ENCODE measurements around the gene GRXCR2.

Gene GRXCR2

GRCh38 chr5:145872914-145873313, at the start of gene GRXCR2:
GRXCR2 (minus strand) TSS chr5:145873014; CDS start chr5:145872968, 46 bp downstream.
- no peak for DNase-seq (ENCODE audit: low read depth)
- H3K4me3 ChIP-seq (replicated peaks; ENCODE audit: low read depth, low read length), result no peak within 1 kb of the TSS
- no peak for TF ChIP-seq CTCF (IDR thresholded peaks at IDR 0.05; ENCODE audit: low read length, missing control alignments)

- DNase-seq (ENCODE audit: low read depth), result no peak
- H3K4me3 ChIP-seq (replicated peaks; ENCODE audit: low read depth, low read length), result no peak overlapping the region
- TF ChIP-seq CTCF (IDR thresholded peaks at IDR 0.05; ENCODE audit: low read length, missing control alignments), result no peak
Observed at GRCh38 chr5:145922059-145922458, 49.2 kb upstream of the GRXCR2 start.

- TF ChIP-seq CTCF (IDR thresholded peaks at IDR 0.05; ENCODE audit: low read length, missing control alignments), result no peak
- no peak overlapping the region for H3K4me3 ChIP-seq (replicated peaks; ENCODE audit: low read depth, low read length)
- DNase-seq (ENCODE audit: low read depth), result no peak
Observed at GRCh38 chr5:145921211-145921610, 48.4 kb upstream of the GRXCR2 start.

GRCh38 chr5:145920542-145921210, 47.9 kb upstream of the GRXCR2 start:
- H3K4me3 ChIP-seq (replicated peaks; ENCODE audit: low read depth, low read length), result no peak overlapping the region
- TF ChIP-seq CTCF (IDR thresholded peaks at IDR 0.05; ENCODE audit: low read length, missing control alignments), result no peak
- no peak for DNase-seq (ENCODE audit: low read depth)

- no peak overlapping the region for H3K4me3 ChIP-seq (replicated peaks; ENCODE audit: low read depth, low read length)
- TF ChIP-seq CTCF (IDR thresholded peaks at IDR 0.05; ENCODE audit: low read length, missing control alignments), result no peak
- no peak for DNase-seq (ENCODE audit: low read depth)
Observed at GRCh38 chr5:145919413-145919812, 46.6 kb upstream of the GRXCR2 start.

GRCh38 chr5:145918397-145918796, 45.6 kb upstream of the GRXCR2 start:
- no peak for DNase-seq (ENCODE audit: low read depth)
- no peak for TF ChIP-seq CTCF (IDR thresholded peaks at IDR 0.05; ENCODE audit: low read length, missing control alignments)
- H3K4me3 ChIP-seq (replicated peaks; ENCODE audit: low read depth, low read length), result no peak overlapping the region

- TF ChIP-seq CTCF (IDR thresholded peaks at IDR 0.05; ENCODE audit: low read length, missing control alignments), result no peak
- no peak for DNase-seq (ENCODE audit: low read depth)
- no peak overlapping the region for H3K4me3 ChIP-seq (replicated peaks; ENCODE audit: low read depth, low read length)
Observed at GRCh38 chr5:145917288-145917687, 44.5 kb upstream of the GRXCR2 start.
